A673 (cell line): Measurements from ENCODE around the gene SH3GL2.

ENCODE experiments used
- EZH2 ChIP-seq: fragments of 200-600 bp; sonication (generic); IDR thresholded peaks from 2 replicates; pipeline ENCODE4 v1.6.1; 2017; ENCODE audit warnings: borderline replicate concordance, low read depth, mild to moderate bottlenecking, mixed read lengths, antibody characterized with exemption, low read length; ENCODE audit not compliant: poor library complexity, severe bottlenecking
- TF ChIP-seq, protein P1 (sequence below): fragments of 300-800, 200-600 bp; sonication (generic); conservative IDR thresholded peaks from 2 replicates; pipeline ENCODE4 v1.5.1; 2017; ENCODE audit warnings: low read depth, mild to moderate bottlenecking, antibody characterized with exemption, low read length, moderate library complexity, mixed read lengths

DNA sequence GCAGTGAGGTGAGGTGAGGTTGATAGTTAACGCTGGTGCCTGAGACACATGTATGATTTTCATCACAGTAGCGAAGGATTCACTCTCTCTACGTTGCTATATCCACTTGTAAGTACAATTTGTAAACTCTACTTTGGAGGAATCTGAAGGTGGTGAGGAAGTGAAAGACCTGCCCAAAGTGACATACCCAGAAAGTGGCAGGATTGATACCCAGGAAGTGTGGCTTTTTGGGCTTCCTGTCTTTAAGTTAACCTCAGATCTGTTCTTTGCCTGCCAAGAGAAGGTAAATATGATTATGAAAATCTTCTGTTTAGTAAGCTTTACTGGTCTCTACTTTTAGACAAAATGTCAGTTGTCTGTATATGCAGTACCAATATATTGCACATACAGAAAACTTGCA lies 143.1 kb downstream of the SH3GL2 start:
- TF ChIP-seq, protein P1, sequence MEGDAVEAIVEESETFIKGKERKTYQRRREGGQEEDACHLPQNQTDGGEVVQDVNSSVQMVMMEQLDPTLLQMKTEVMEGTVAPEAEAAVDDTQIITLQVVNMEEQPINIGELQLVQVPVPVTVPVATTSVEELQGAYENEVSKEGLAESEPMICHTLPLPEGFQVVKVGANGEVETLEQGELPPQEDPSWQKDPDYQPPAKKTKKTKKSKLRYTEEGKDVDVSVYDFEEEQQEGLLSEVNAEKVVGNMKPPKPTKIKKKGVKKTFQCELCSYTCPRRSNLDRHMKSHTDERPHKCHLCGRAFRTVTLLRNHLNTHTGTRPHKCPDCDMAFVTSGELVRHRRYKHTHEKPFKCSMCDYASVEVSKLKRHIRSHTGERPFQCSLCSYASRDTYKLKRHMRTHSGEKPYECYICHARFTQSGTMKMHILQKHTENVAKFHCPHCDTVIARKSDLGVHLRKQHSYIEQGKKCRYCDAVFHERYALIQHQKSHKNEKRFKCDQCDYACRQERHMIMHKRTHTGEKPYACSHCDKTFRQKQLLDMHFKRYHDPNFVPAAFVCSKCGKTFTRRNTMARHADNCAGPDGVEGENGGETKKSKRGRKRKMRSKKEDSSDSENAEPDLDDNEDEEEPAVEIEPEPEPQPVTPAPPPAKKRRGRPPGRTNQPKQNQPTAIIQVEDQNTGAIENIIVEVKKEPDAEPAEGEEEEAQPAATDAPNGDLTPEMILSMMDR, result no peak
- TF ChIP-seq EZH2, result no peak
